Measurements from ENCODE around the gene RITA1.
"Not testable (repeated sequence)": the region's sequence is repeated elsewhere in the genome, so short reads cannot be mapped to it uniquely, and the experiment has no call there.

Gene RITA1

DNA sequence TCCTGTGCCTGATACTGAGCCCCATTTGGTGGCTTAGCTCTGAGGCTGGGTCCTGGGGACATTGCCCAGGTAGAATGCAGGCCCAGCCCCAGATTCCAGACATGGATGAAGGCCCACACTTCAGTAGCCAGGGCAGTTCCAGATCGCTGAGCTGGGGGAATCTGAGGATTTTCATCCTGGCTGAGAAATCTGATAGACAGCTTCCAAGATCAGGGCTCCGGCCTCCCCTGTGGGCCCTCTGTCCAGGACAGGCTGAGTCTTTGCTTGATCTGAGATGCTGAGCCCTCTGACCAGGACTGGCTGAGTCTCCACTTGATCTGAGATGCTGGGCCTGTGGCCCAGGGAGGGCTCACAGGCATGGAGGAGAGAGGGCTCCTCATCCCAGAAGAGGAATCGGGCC, 46.7 kb upstream of the RITA1 start:
- DNase-seq = no peak
- Histone ChIP-seq H3K27me3 (ENCODE audit: insufficient read depth, low read depth, severe bottlenecking) (no peaks in the 10 kb centered on the region), H3K36me3 (no peaks in the 10 kb centered on the region), H3K27ac (no peak overlapping the region), H3K9me3 (ENCODE audit: severe bottlenecking) (no peaks in the 10 kb centered on the region), H3K4me3 (ENCODE audit: low read depth, low read length) (no peak overlapping the region)
- TF ChIP-seq, protein P1, sequence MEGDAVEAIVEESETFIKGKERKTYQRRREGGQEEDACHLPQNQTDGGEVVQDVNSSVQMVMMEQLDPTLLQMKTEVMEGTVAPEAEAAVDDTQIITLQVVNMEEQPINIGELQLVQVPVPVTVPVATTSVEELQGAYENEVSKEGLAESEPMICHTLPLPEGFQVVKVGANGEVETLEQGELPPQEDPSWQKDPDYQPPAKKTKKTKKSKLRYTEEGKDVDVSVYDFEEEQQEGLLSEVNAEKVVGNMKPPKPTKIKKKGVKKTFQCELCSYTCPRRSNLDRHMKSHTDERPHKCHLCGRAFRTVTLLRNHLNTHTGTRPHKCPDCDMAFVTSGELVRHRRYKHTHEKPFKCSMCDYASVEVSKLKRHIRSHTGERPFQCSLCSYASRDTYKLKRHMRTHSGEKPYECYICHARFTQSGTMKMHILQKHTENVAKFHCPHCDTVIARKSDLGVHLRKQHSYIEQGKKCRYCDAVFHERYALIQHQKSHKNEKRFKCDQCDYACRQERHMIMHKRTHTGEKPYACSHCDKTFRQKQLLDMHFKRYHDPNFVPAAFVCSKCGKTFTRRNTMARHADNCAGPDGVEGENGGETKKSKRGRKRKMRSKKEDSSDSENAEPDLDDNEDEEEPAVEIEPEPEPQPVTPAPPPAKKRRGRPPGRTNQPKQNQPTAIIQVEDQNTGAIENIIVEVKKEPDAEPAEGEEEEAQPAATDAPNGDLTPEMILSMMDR (IDR thresholded peaks at IDR 0.05; ENCODE audit: low read depth, low read length) = no peak

DNA sequence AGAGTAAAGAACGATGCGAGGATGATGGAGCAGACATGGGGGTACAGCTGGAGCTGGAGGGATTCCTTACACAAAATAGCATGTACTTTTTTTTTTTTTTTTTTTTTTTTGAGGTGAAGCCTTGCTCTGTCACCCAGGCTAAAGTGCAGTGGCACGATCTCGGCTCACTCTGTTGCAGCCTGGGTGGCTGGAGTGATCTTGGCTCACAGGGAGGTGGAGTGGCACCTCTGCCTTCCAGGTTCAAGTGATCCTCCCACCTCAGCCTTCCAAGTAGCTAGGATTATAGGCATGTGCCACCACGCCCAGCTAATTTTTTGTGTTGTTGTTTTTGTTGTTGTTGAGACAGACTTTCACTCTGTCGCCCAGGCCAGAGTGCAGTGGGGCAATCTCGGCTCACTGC, 44.8 kb upstream of the RITA1 start:
- no peaks in the 10 kb centered on the region for H3K9me3 ChIP-seq (ENCODE audit: severe bottlenecking)
- H3K4me3 ChIP-seq (ENCODE audit: low read depth, low read length) = no peak overlapping the region
- H3K36me3 ChIP-seq = no peaks in the 10 kb centered on the region
- H3K27ac ChIP-seq = no peak overlapping the region
- DNase-seq = no peak
- TF ChIP-seq, protein P1 (IDR thresholded peaks at IDR 0.05; ENCODE audit: low read depth, low read length) = no peak
- H3K27me3 ChIP-seq (ENCODE audit: insufficient read depth, low read depth, severe bottlenecking) = no peaks in the 10 kb centered on the region

DNA sequence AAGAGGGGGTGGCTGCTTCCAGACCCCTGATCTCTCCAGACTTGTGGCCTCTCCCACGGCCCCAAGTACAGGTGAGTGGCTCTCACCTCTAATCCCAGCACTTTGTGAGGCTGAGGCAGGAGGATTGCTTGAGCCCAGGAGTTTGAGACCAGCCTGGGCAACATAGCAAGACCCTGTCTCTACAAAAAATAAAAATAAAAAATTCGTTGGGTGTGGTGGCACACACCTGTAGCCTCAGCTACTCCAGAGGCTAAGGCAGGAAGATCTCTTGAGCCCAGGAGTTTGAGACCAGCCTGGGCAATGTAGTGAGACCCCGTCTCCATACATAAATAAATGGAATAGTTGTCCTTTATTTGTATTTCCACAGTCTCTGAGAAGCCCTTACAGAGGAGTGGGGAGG, 43.8 kb upstream of the RITA1 start:
- not testable (repeated sequence) for H3K36me3 ChIP-seq; H3K27me3 ChIP-seq (ENCODE audit: insufficient read depth, low read depth, severe bottlenecking); H3K9me3 ChIP-seq (ENCODE audit: severe bottlenecking); DNase-seq; H3K4me3 ChIP-seq (ENCODE audit: low read depth, low read length); H3K27ac ChIP-seq

DNA sequence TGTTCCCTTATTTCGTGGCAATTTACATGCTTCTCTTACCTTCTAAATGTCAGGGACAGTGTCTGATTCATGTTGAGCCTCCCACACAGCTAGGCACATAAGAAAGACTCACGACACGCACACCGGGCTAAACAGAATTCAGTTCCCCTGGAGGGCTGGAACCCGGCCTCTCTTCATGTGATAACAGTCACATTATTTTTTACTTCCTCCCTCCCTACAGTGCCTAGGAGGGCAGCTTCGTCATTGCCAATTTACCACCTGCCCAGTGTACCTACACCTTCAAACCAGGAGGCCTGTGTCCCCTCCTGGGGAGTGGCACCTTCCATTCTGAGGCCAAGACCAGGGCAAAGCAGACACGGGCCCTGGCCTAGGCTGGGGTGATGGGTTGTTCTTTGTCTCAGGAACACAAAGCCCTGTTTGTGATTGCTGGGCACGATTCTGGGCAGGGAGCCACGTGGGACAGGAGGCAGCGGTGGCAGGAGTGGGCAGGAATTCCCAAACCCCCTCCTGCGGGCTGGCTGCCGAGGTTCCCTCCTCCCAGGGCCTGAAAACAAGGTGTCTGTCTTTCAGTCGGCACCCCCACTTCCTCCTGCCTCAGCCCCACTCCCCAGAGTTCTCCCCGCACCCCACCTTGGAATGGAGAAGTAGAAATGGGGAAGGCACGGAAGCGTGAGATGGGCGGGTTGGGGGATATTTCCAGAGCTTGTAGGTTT, 43.2 kb upstream of the RITA1 start:
- Histone ChIP-seq H3K27me3 (ENCODE audit: insufficient read depth, low read depth, severe bottlenecking) (no peaks in the 10 kb centered on the region), H3K9me3 (ENCODE audit: severe bottlenecking) (no peaks in the 10 kb centered on the region), H3K27ac (no peak overlapping the region), H3K36me3 (no peaks in the 10 kb centered on the region), H3K4me3 (ENCODE audit: low read depth, low read length) (no peak overlapping the region)
- no peak for DNase-seq
- TF ChIP-seq, protein P1 (IDR thresholded peaks at IDR 0.05; ENCODE audit: low read depth, low read length) = no peak

DNA sequence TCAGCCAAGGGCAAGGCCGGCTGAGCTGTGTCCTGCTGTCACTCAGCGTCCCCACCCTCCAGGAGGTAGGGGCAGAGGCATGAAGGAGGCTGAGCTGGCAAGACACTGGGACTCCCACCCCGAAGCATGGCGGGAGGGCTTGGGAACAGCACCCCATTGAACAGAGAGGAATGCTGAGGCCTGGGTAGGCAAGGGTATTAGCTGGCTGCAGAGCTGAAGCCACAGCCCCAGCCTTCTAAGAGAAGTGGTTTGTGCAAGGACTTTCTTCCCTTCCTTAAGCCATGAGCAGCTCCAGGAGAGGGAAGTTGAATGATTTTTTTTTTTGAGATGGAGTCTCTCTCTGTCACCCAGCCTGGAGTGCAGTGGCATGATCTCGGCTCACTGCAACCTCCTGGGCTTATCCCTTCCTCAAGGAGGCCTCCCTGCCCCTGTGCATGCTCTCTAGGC, 42.6 kb upstream of the RITA1 start:
- Histone ChIP-seq H3K36me3 (no peaks in the 10 kb centered on the region), H3K27ac (no peak overlapping the region), H3K4me3 (ENCODE audit: low read depth, low read length) (no peak overlapping the region), H3K27me3 (ENCODE audit: insufficient read depth, low read depth, severe bottlenecking) (no peaks in the 10 kb centered on the region), H3K9me3 (ENCODE audit: severe bottlenecking) (no peaks in the 10 kb centered on the region)
- TF ChIP-seq, protein P1 (IDR thresholded peaks at IDR 0.05; ENCODE audit: low read depth, low read length) = no peak
- no peak for DNase-seq

DNA sequence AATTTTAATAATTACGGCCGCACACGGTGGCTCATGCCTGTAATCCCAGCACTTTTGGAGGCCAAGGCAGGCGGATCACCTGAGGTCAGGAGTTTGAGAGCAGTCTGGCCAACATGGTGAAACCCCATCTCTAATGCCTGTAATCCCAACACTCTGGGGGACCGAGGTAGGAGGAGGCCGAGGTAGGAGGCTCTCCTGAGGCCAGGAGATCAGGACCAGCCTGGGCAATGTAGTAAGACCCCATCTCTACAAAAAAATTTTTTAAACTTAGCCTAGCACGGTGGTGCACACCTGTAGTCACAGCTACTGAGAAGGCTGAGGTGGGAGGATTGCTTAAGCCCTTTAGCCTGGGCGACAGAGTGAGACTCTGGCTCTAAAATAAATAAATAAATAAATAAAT, 41.6 kb upstream of the RITA1 start:
- TF ChIP-seq, protein P1 (IDR thresholded peaks at IDR 0.05; ENCODE audit: low read depth, low read length) = no peak
- DNase-seq = no peak
- H3K27me3 ChIP-seq (ENCODE audit: insufficient read depth, low read depth, severe bottlenecking) = no peaks in the 10 kb centered on the region
- no peak overlapping the region for H3K27ac ChIP-seq
- no peak overlapping the region for H3K4me3 ChIP-seq (ENCODE audit: low read depth, low read length)
- no peaks in the 10 kb centered on the region for H3K9me3 ChIP-seq (ENCODE audit: severe bottlenecking)
- H3K36me3 ChIP-seq = no peaks in the 10 kb centered on the region
